Measurements from ENCODE around the gene TRERF1. TPM values are rescaled to one million over a fixed set of nuclear protein-coding genes. Genes with fewer than 3 reads are reported as not detected.
"Not testable (repeated sequence)": the region's sequence is repeated elsewhere in the genome, so short reads cannot be mapped to it uniquely, and the experiment has no call there.

TRERF1 gene
- total RNA-seq, 4 donors from 2014 or later: 6.9 to 12.1 (median 8.8) TPM

DNA sequence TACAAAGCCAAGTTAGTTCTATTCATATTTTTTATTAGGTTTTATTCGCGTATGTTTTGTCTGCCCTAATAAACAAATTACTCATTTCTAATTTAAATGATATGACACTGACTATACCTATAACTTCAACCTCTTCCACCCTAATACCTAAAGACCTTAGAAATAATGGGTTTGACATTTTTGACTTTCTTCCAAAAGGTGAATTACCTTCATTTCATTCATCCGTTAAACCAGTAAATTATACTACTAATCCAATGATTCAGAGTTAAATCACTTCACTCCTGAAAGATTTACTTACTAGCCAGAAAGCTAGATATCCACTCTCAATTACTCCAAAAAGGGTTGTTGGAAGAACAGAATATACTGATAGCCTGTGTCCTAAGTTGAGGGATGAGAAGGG, 239.3 kb downstream of the TRERF1 start:
- no peak for DNase-seq (ENCODE audit: low spot score in 2 of 2)
- intact Hi-C loops (cut with DNase I; ENCODE audit: low total_unique reads): no loop called here
- H3K4me3 ChIP-seq (ENCODE audit: low read depth, poor library complexity, severe bottlenecking): no peak overlapping the region
- 62 to 67% methylated on average over 3 of the region's 3 CpGs for WGBS, 2 donors
- TF ChIP-seq, protein P1, sequence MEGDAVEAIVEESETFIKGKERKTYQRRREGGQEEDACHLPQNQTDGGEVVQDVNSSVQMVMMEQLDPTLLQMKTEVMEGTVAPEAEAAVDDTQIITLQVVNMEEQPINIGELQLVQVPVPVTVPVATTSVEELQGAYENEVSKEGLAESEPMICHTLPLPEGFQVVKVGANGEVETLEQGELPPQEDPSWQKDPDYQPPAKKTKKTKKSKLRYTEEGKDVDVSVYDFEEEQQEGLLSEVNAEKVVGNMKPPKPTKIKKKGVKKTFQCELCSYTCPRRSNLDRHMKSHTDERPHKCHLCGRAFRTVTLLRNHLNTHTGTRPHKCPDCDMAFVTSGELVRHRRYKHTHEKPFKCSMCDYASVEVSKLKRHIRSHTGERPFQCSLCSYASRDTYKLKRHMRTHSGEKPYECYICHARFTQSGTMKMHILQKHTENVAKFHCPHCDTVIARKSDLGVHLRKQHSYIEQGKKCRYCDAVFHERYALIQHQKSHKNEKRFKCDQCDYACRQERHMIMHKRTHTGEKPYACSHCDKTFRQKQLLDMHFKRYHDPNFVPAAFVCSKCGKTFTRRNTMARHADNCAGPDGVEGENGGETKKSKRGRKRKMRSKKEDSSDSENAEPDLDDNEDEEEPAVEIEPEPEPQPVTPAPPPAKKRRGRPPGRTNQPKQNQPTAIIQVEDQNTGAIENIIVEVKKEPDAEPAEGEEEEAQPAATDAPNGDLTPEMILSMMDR (IDR thresholded peaks at IDR 0.05): no peak
- TF ChIP-seq POLR2A (IDR thresholded peaks at IDR 0.05): no peak

DNA sequence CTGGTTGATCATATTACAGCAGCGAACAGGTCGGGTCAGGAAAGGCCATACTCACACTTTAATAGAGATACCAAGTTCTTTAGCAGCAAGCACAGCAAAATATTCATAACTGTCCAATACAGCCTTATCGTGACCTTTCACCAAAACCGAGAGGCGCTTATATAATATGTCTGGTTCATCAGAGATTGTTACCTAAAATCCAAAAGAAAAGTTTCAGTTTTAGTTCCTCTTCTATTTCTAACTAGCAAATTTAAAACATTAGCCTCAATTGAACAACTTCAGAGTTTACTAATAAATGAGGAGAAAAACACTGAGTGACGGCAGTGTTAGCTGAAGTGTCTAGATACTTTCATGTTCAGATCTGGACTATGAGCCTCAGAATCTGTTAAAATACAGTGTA, 240.0 kb downstream of the TRERF1 start:
- no peak for DNase-seq (ENCODE audit: low spot score in 2 of 2)
- 95 to 96% methylated on average over 6 of the region's 6 CpGs for WGBS, 2 donors
- H3K4me3 ChIP-seq (ENCODE audit: low read depth, poor library complexity, severe bottlenecking): no peak overlapping the region
- no peak for TF ChIP-seq POLR2A (IDR thresholded peaks at IDR 0.05)
- TF ChIP-seq, protein P1 (IDR thresholded peaks at IDR 0.05): no peak
- intact Hi-C loops (cut with DNase I; ENCODE audit: low total_unique reads): no loop called here

DNA sequence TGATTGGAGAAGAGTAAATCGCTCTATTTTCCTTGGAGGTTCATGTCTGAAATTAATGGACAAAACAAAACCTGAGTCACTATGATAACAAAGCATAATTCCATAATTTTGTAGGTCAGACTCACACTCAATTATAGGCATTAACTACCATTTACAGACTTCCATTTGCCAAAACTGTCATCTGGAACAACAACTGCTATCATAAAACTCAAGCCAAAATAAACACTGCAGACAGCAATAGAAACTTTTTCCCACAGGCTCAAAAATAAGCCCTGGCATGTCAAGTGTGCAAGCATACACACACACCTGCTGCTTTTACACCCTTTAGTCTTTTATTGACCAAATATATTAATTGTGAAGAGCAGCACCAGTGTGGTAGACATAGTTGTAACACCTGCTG, 241.2 kb downstream of the TRERF1 start:
- no peak overlapping the region for H3K4me3 ChIP-seq (ENCODE audit: low read depth, poor library complexity, severe bottlenecking)
- no peak for TF ChIP-seq POLR2A (IDR thresholded peaks at IDR 0.05)
- TF ChIP-seq, protein P1 (IDR thresholded peaks at IDR 0.05): no peak
- intact Hi-C loops (cut with DNase I; ENCODE audit: low total_unique reads): no loop called here
- 92 to 100% methylated on average over 1 of the region's 1 CpG for WGBS, 2 donors
- no peak for DNase-seq (ENCODE audit: low spot score in 2 of 2)

DNA sequence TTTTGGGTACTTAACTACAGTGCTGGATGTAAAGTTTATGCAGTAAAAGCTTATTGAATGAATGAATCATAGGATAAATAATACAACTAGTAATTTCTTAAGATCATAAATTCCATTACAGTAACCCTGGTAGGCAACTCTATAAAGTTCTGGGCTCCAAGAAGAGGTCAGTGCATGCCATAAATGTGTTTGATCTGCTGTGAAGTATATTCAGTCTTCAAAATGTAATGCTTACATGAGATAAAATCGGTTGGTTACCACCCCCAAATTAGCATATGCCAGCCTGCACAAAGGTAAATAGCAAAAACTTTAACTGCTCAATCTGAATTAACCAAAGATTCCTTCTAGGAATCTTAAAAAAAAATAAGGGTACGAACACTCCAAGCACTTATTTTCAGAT, 244.2 kb downstream of the TRERF1 start:
- DNase-seq (ENCODE audit: low spot score in 2 of 2); intact Hi-C loops (cut with DNase I; ENCODE audit: low total_unique reads); H3K4me3 ChIP-seq (ENCODE audit: low read depth, poor library complexity, severe bottlenecking): not testable (repeated sequence)
- WGBS, 2 donors: 78 to 80% methylated on average over 2 of the region's 2 CpGs

DNA sequence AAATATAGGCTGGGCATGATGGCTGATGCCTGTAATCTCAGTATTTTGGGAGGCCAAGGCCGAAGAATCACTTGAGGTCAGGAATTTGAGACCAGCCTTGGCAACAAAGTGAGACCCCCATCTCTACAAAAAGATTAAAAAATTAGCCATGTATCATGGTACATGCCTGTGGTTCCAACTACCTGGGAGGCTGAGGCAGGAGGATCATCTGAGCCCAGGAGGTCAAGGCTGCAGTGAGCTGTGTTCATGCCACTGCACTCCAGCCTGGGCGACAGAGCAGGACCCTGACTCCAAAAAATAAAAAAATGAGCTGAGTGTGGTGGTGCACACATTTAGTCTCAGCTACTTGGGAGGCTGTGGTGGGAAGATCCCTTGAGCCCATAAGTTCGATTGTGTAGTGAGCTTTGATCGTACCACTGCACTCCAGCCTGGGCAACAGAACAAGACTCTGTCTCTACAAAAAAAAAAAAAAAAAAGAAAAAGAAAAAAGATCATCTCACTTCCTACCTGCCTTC, 246.9 kb downstream of the TRERF1 start:
- WGBS, 2 donors: 96 to 97% methylated on average over 4 of the region's 4 CpGs
- intact Hi-C loops (cut with DNase I; ENCODE audit: low total_unique reads): no loop called here
- H3K4me3 ChIP-seq (ENCODE audit: low read depth, poor library complexity, severe bottlenecking): no peak overlapping the region
- TF ChIP-seq, protein P1 (IDR thresholded peaks at IDR 0.05): no peak
- no peak for TF ChIP-seq POLR2A (IDR thresholded peaks at IDR 0.05)
- DNase-seq (ENCODE audit: low spot score in 2 of 2): peak in 1 of 2 donors; percentile 28

DNA sequence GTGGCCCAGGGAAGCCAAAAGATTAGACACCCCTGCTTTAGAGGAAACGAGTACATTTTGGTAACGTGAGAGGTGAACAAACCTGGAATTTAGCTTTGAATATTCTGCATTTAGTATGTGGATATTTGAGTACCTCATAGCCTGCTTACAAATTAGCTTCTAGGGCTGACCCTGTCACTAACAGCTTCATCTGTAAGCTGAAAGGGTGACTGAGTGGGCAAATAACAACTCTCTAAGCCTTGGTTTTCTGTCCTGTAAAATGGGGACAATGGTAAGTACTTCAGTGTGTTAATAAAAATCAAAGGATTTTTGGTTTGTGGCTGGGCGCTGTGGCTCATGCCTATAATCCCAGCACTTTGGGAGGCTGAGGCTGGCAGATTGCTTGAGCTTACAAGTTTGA, 248.5 kb downstream of the TRERF1 start:
- intact Hi-C loops (cut with DNase I; ENCODE audit: low total_unique reads): no loop called here
- WGBS, 2 donors: 95 to 99% methylated on average over 3 of the region's 3 CpGs
- TF ChIP-seq POLR2A (IDR thresholded peaks at IDR 0.05): no peak
- TF ChIP-seq, protein P1 (IDR thresholded peaks at IDR 0.05): no peak
- DNase-seq (ENCODE audit: low spot score in 2 of 2): no peak
- no peak overlapping the region for H3K4me3 ChIP-seq (ENCODE audit: low read depth, poor library complexity, severe bottlenecking)

DNA sequence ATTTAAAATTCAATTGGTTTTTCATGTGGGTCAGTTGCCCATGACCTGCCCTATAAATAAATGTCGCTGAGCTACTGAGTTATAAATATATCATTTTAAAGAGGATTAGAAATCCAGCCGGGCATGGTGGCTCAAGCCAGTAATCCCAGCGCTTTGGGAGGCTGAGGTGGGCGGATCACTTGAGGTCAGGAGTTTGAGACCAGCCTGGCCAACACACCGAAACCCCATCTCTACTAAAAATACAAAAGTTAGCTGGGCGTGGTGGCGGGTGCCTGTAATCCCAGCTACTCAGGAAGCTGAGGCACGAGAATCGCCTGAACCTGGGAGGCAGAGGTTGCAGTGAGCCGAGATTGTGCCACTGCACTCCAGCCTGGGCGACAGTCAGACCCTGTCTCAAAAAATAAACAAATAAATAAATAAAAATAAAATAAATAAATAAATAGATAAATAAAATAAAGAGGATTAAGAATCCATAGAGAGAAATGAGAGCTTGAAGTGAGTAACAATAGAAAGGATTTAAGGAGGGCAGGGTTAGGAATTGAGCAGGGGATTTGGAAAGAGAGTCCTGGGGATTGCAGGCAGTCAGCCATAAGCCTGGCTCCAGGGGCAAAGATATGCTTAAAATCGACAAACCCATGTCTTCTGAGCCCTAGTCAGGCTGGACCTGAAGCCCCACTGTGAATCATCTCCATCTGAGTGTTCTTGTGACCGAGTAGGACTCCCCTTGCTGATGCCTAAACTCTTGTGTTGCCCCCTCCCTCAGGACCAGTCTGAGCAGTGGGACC, 249.4 kb downstream of the TRERF1 start:
- 90 to 91% methylated on average over 13 of the region's 13 CpGs for WGBS, 2 donors
- H3K4me3 ChIP-seq (ENCODE audit: low read depth, poor library complexity, severe bottlenecking); intact Hi-C loops (cut with DNase I; ENCODE audit: low total_unique reads): not testable (repeated sequence)
- peak in 1 of 2 donors; percentile 73 for DNase-seq (ENCODE audit: low spot score in 2 of 2)

All from lower leg skin (tissue), 4 donors.